K562 (cell line): Measurements from ENCODE around the gene OVOL2. TPM values are rescaled to one million over a fixed set of nuclear protein-coding genes. Genes with fewer than 3 reads are reported as not detected.

Experiments
- ATAC-seq: fragments of 200-7000 bp; cut with Tn5 transposase; 3 replicates; pipeline ENCODE4 v1.9.1; 2020; ENCODE audit warnings: moderate library complexity
- BruUV-seq: library from RNA; stranded (reverse); fragments of 400-500 nt; replicated peaks from 2 replicates; lab custom pipeline; 2021; lab: Mats Ljungman, UMichigan
- CTCF ChIA-PET: fragments of 300-600 bp; formaldehyde crosslinking; extraction: SDS; loops from one replicate; lab custom pipeline; 2021; ENCODE audit warnings: low intra/inter-chr PET ratio; lab: Yijun Ruan, JAX
- POLR2A ChIA-PET: fragments of 300-600, 350-650 bp; sonication (Branson Sonifier 250); formaldehyde crosslinking; extraction: SDS; loops from one replicate; lab custom pipeline; 2021; ENCODE audit warnings: antibody characterized with exemption, inconsistent platforms; lab: Yijun Ruan, JAX
- DNase-seq, 4 experiments: peaks; one replicate each; pipeline versions ENCODE4 v3.0.0 to v3.0.0-alpha.2; 2011 to 2018; ENCODE audit warnings: low spot score in 3 of 4, mixed read lengths in 3 of 4; ENCODE audit errors: extremely low read depth in 1 of 4
- FAIRE-seq: peaks from 2 replicates; lab custom pipeline; 2011; peaks lifted over from hg19 to GRCh38; lab: Jason Lieb, UNC
- H2AFZ ChIP-seq: 2 replicates; pipeline ENCODE4 v1.6.0; 2011; ENCODE audit warnings: low read depth, low read length, control low read depth, inconsistent platforms
- H3K27ac ChIP-seq: fragments of 200-600 bp; 3 replicates; pipeline ENCODE4 v1.8.0; 2011; ENCODE audit warnings: low read depth, mild to moderate bottlenecking, control low read depth, inconsistent platforms, low read length, moderate library complexity, mixed read lengths; ENCODE audit errors: extremely low read depth
- H3K27me3 ChIP-seq, 2 experiments: fragments of 300-600 bp in 1 of 2; 2 replicates in 1 of 2; 3 replicates in 1 of 2; pipeline versions ENCODE4 v1.6.0 to v1.8.0; 2011; ENCODE audit warnings: inconsistent platforms in 2 of 2, low read length in 2 of 2, mild to moderate bottlenecking in 1 of 2, mixed read lengths in 1 of 2, moderate library complexity in 1 of 2; ENCODE audit not compliant: control insufficient read depth in 2 of 2, insufficient read depth in 2 of 2
- H3K36me3 ChIP-seq: fragments of 300-600 bp; 3 replicates; pipeline ENCODE4 v1.8.0; 2011; ENCODE audit warnings: mild to moderate bottlenecking, low read length, inconsistent platforms; ENCODE audit not compliant: control insufficient read depth, insufficient read depth
- H3K4me1 ChIP-seq, 2 experiments: fragments of 200-600 bp in 1 of 2; replicated peaks in 1 of 2; 2 replicates in 1 of 2; 3 replicates in 1 of 2; pipeline versions ENCODE4 v1.5.1 to v1.8.0; 2011; ENCODE audit warnings: inconsistent platforms in 2 of 2, low read length in 2 of 2, mild to moderate bottlenecking in 1 of 2, mixed read lengths in 1 of 2, moderate library complexity in 1 of 2; ENCODE audit not compliant: control insufficient read depth in 2 of 2, insufficient read depth in 2 of 2
- H3K4me2 ChIP-seq: 2 replicates; pipeline ENCODE4 v1.6.1; 2011; ENCODE audit warnings: low read length, control low read depth, inconsistent platforms, mixed read lengths; ENCODE audit not compliant: insufficient read depth
- H3K4me3 ChIP-seq: fragments of 200-600 bp; sonication (generic), shearing (Covaris generic); 2 replicates; pipeline ENCODE4 v1.5.1; 2016; ENCODE audit warnings: control low read depth, inconsistent platforms
- H3K79me2 ChIP-seq: fragments of 200-600 bp; 3 replicates; pipeline ENCODE4 v1.8.0; 2011; ENCODE audit warnings: low read length, inconsistent platforms; ENCODE audit not compliant: control insufficient read depth, insufficient read depth
- H3K9ac ChIP-seq, 2 experiments: 2 replicates each; pipeline versions ENCODE4 v1.6.0 to v1.6.1; 2011; ENCODE audit warnings: low read depth in 2 of 2, low read length in 2 of 2, control low read depth in 1 of 2, inconsistent platforms in 1 of 2, mild to moderate bottlenecking in 1 of 2, mixed read lengths in 1 of 2; ENCODE audit not compliant: insufficient read depth in 1 of 2
- H3K9me1 ChIP-seq: one replicate; pipeline ENCODE4 v1.6.0; 2011; ENCODE audit warnings: inconsistent platforms, mild to moderate bottlenecking, low read length, moderate library complexity; ENCODE audit not compliant: control insufficient read depth, insufficient read depth
- H3K9me3 ChIP-seq: replicated peaks from 2 replicates; pipeline ENCODE4 v1.5.1; 2011; ENCODE audit warnings: low read depth, low read length, inconsistent platforms; ENCODE audit not compliant: control insufficient read depth, insufficient read depth
- H4K20me1 ChIP-seq: replicated peaks from 2 replicates; pipeline ENCODE4 v1.6.1; 2011; ENCODE audit warnings: low read length, inconsistent platforms, mixed read lengths; ENCODE audit not compliant: control insufficient read depth, insufficient read depth
- PRMT5 ChIP-seq: sonication (generic); formaldehyde crosslinking; IDR thresholded peaks from 2 replicates; pipeline ENCODE4 v1.5.0; 2020; ENCODE audit warnings: missing genetic modification reagents
- WGBS: fragments of 100-300 bp; shearing (Covaris generic); methylation state at CpG from one replicate; pipeline ENCODE4 v1.1.6; 2016; ENCODE audit warnings: low coverage, mixed read lengths; ENCODE audit not compliant: insufficient coverage; ENCODE audit errors: missing lambda C conversion rate; 5-methylcytosine and 5-hydroxymethylcytosine counted together
- in situ Hi-C: fragments of 300-500 bp; cut with MboI; formaldehyde crosslinking; loops from 4 replicates; pipeline ENCODE4 v1.15.0; 2018; ENCODE audit warnings: inconsistent platforms, mixed read lengths
- intact Hi-C: fragments of 100-400 bp; cut with micrococcal nuclease; formaldehyde crosslinking; loops from 2 replicates; pipeline ENCODE4 v1.14.2; 2022
- polyA plus RNA-seq, 8 experiments: library from polyadenylated mRNA; depleted of rRNA in 4 of 8; stranded (reverse) in 5 of 8; unstranded in 3 of 8; fragments of >200 nt; fragmentation: Nextera tagmentation in 2 of 8; fragmentation: Illumina TruSeq in 1 of 8; extraction: Ambion mirVana in 2 of 8; extraction: Trizol in 1 of 8; gene quantifications; 2 replicates each; pipeline versions ENCODE4 v1.2.1 to v1.2.3, GENCODE V29; 2011 to 2014; ENCODE audit warnings: inconsistent platforms in 1 of 8, missing spikeins in 1 of 8
- total RNA-seq, 7 experiments: library from RNA; depleted of rRNA in 6 of 7; stranded (reverse); fragments of >200 nt in 6 of 7; fragmentation: Illumina TruSeq in 2 of 7; extraction: Trizol in 2 of 7; gene quantifications; 2 replicates each; pipeline versions ENCODE4 v1.2.1 to v1.2.3, GENCODE V29; 2011 to 2021; ENCODE audit warnings: low replicate concordance in 1 of 7
- TF ChIP-seq, protein P1 (sequence below), 2 experiments: fragments of 450-650 bp in 1 of 2; sonication (generic) in 1 of 2; formaldehyde crosslinking; conservative IDR thresholded peaks; 2 replicates each; pipeline versions ENCODE4 v1.4.0 to v1.8.1; 2020 to 2022; ENCODE audit warnings: mild to moderate bottlenecking in 1 of 2, missing genetic modification reagents in 1 of 2

The OVOL2 gene
- total and polyA plus RNA-seq, 9 of the 15 experiments (the other 6 are each of a cell fraction or from before 2014, with no cell fraction given), result not detected

DNA sequence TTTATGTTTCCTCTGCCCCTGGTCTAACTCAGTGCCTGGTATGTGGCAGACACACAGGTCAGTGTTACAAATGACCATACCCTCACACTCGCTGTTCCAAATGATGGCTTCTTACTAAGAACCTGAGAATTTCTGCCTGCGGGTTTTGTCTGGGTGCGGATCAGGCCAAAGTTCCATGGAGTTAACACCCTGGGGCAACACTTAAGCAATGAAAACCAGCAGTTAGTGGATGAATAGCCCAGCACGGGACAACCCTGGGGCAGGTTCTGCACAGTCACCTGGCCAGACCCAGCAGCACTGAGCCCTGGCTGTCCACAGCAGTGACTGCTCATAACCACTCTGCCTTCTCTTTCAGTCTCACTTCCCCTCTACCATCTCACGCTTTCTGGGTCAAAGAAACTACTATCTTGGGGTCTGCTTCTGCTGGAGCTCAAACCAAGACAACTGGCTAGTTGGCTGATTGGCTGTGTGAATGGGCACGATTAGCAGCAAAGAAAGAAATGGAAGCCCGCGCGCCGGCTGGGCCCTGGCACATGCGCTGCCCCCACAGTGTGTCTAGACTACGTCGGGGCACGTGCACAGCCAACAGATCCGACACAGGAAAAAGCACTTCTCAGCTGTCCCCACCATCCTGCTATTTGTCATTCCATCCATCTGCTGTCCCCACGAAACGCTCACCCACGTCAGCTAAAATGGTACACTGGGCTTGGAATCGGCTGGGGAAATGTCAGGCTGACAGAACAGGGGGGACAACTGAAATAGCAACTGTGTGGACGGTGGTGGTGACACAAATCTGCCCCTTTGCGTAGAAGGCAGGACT lies 52.3 kb downstream of the OVOL2 start:
- H3K27ac ChIP-seq, result no peak overlapping the region
- no peaks in the 10 kb centered on the region for H4K20me1 ChIP-seq
- H3K4me3 ChIP-seq, result no peak overlapping the region
- no TSS peak for BruUV-seq
- no peak overlapping the region for H3K9ac ChIP-seq
- H3K79me2 ChIP-seq, result no peaks in the 10 kb centered on the region
- H3K9me1 ChIP-seq, result no peaks in the 10 kb centered on the region
- no peak for FAIRE-seq
- no peak overlapping the region for H3K4me2 ChIP-seq
- H3K27me3 ChIP-seq, result no peaks in the 10 kb centered on the region
- H3K9me3 ChIP-seq, result no peaks in the 10 kb centered on the region
- no peaks in the 10 kb centered on the region for H3K36me3 ChIP-seq
- TF ChIP-seq PRMT5 (CRISPR knock-in tag), result no peak
- TF ChIP-seq, protein P1, sequence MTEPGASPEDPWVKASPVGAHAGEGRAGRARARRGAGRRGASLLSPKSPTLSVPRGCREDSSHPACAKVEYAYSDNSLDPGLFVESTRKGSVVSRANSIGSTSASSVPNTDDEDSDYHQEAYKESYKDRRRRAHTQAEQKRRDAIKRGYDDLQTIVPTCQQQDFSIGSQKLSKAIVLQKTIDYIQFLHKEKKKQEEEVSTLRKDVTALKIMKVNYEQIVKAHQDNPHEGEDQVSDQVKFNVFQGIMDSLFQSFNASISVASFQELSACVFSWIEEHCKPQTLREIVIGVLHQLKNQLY (CRISPR knock-in tag; conservative IDR thresholded peaks at IDR 0.05), result no peak
- TF ChIP-seq, all 486 proteins: peak for 0
- Histone ChIP-seq H3K4me1 (peaks cover 0 to 9% of the 10 kb centered on the region in 2 experiments; a peak in 2 of 5 replicates), H2AFZ (no peak overlapping the region)
- WGBS, result 54% methylated on average over 20 of the region's 21 CpGs
- POLR2A ChIA-PET, result interaction anchor here (0.6 kb wide), 1 partner anchor 1101 kb away, joined by 3 read pairs; no protein-coding TSS in a partner anchor
- intact Hi-C loops, result no loop called here
- CTCF ChIA-PET, result no interaction called here
- in situ Hi-C loops, result no loop called here
- no peak for DNase-seq
- ATAC-seq, result peak; percentile 39; the same call in 1 of the 3 replicates
